Sigmoid colon (tissue), 4 donors: ENCODE results near the gene PEX10.

Experiments
- POLR2A ChIP-seq, 2 donors: fragments of 450-650 bp; IDR thresholded peaks; one replicate each; pipeline ENCODE4 v1.6.1; 2016; ENCODE audit warnings: antibody characterized with exemption in 2 of 2, mild to moderate bottlenecking in 2 of 2, moderate library complexity in 2 of 2
- POLR2AphosphoS5 ChIP-seq, 4 donors: sonication (generic); formaldehyde crosslinking; IDR thresholded peaks; one replicate each; pipeline ENCODE4 v1.6.1; 2017; ENCODE audit warnings: antibody characterized with exemption in 4 of 4
- TF ChIP-seq, protein P1 (sequence below), 4 experiments: fragments of 450-650 bp in 3 of 4; fragments of 200-600 bp in 1 of 4; IDR thresholded peaks; one replicate each; pipeline ENCODE4 v1.5.1; 2016 to 2019; ENCODE audit warnings: antibody characterized with exemption in 4 of 4, mild to moderate bottlenecking in 3 of 4, moderate library complexity in 2 of 4

- TF ChIP-seq, protein P1, sequence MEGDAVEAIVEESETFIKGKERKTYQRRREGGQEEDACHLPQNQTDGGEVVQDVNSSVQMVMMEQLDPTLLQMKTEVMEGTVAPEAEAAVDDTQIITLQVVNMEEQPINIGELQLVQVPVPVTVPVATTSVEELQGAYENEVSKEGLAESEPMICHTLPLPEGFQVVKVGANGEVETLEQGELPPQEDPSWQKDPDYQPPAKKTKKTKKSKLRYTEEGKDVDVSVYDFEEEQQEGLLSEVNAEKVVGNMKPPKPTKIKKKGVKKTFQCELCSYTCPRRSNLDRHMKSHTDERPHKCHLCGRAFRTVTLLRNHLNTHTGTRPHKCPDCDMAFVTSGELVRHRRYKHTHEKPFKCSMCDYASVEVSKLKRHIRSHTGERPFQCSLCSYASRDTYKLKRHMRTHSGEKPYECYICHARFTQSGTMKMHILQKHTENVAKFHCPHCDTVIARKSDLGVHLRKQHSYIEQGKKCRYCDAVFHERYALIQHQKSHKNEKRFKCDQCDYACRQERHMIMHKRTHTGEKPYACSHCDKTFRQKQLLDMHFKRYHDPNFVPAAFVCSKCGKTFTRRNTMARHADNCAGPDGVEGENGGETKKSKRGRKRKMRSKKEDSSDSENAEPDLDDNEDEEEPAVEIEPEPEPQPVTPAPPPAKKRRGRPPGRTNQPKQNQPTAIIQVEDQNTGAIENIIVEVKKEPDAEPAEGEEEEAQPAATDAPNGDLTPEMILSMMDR (IDR thresholded peaks at IDR 0.05), result no peak
- no peak for TF ChIP-seq POLR2A (IDR thresholded peaks at IDR 0.05)
- TF ChIP-seq POLR2AphosphoS5 (IDR thresholded peaks at IDR 0.05), result no peak
Observed at GRCh38 chr1:2425892-2426291, 13.5 kb upstream of the PEX10 start.
